WTC11 (cell line): ENCODE measurements around the gene NOL4L. TPM values are rescaled to one million over a fixed set of nuclear protein-coding genes. Genes with fewer than 3 reads are reported as not detected.

Source experiments
- ATAC-seq: fragments of 200-7000 bp; cut with Tn5 transposase; 2 replicates; pipeline ENCODE4 v1.10.0; 2021; ENCODE audit warnings: mild to moderate bottlenecking, moderate library complexity
- CTCF ChIA-PET: fragments of 300-600 bp; sonication (Branson Sonifier 250); formaldehyde crosslinking; loops from one replicate; lab custom pipeline; 2021; ENCODE audit warnings: antibody characterized with exemption; lab: Charles Lee
- POLR2A ChIA-PET: fragments of 350-600 bp; sonication (Branson Sonifier 250); formaldehyde crosslinking; loops from one replicate; lab custom pipeline; 2021; ENCODE audit warnings: antibody characterized with exemption; lab: Charles Lee
- DNase-seq: peaks from one replicate; pipeline ENCODE4 v3.0.0; 2021; ENCODE audit warnings: low spot score
- H3K27ac Mint-ChIP-seq: 2 replicates; pipeline ENCODE4 v1.8.0; 2021; ENCODE audit warnings: mixed read lengths
- H3K27me3 Mint-ChIP-seq: 2 replicates; pipeline ENCODE4 v1.8.0; 2021; ENCODE audit warnings: low read depth, mild to moderate bottlenecking, moderate library complexity, mixed read lengths
- H3K36me3 Mint-ChIP-seq: 2 replicates; pipeline ENCODE4 v1.8.0; 2021; ENCODE audit warnings: mixed read lengths
- H3K4me1 Mint-ChIP-seq: 2 replicates; pipeline ENCODE4 v1.8.0; 2022; ENCODE audit warnings: mixed read lengths
- H3K4me3 Mint-ChIP-seq: 2 replicates; pipeline ENCODE4 v1.8.0; 2021; ENCODE audit warnings: mild to moderate bottlenecking, moderate library complexity, mixed read lengths
- H3K9me3 Mint-ChIP-seq: 2 replicates; pipeline ENCODE4 v1.8.0; 2021; ENCODE audit warnings: mixed read lengths
- ELF4 ChIP-seq: sonication (generic); formaldehyde crosslinking; IDR thresholded peaks from 2 replicates; pipeline ENCODE4 v1.8.1; 2022; ENCODE audit warnings: low read depth, mild to moderate bottlenecking, moderate library complexity, missing genetic modification reagents
- EMX1 ChIP-seq: fragments of 250-450 bp; sonication (Bioruptor Pico); IDR thresholded peaks from 2 replicates; pipeline ENCODE4 v1.8.0; 2021; ENCODE audit warnings: mild to moderate bottlenecking
- ETV6 ChIP-seq: sonication (generic); formaldehyde crosslinking; IDR thresholded peaks from 2 replicates; pipeline ENCODE4 v1.8.1; 2022; ENCODE audit warnings: mild to moderate bottlenecking, missing genetic modification reagents
- FOXK1 ChIP-seq: sonication (generic); formaldehyde crosslinking; IDR thresholded peaks from 2 replicates; pipeline ENCODE4 v1.8.0; 2022; ENCODE audit warnings: mild to moderate bottlenecking, moderate library complexity, missing genetic modification reagents
- MYBL2 ChIP-seq: sonication (generic); formaldehyde crosslinking; IDR thresholded peaks from 2 replicates; pipeline ENCODE4 v1.8.1; 2023; ENCODE audit warnings: mild to moderate bottlenecking, moderate library complexity, missing genetic modification reagents
- RELA ChIP-seq: sonication (generic); formaldehyde crosslinking; IDR thresholded peaks from 2 replicates; pipeline ENCODE4 v1.8.1; 2022; ENCODE audit warnings: missing genetic modification reagents, mild to moderate bottlenecking, borderline replicate concordance
- SMAD4 ChIP-seq: sonication (generic); formaldehyde crosslinking; IDR thresholded peaks from 2 replicates; pipeline ENCODE4 v1.8.0; 2022; ENCODE audit warnings: mild to moderate bottlenecking, missing genetic modification reagents
- SOX15 ChIP-seq: fragments of 250-450 bp; sonication (Bioruptor Pico); IDR thresholded peaks from 2 replicates; pipeline ENCODE4 v1.9.0; 2021; ENCODE audit warnings: mild to moderate bottlenecking
- ZBTB21 ChIP-seq: sonication (generic); formaldehyde crosslinking; IDR thresholded peaks from 2 replicates; pipeline ENCODE4 v1.8.1; 2023; ENCODE audit warnings: mild to moderate bottlenecking, missing genetic modification reagents, borderline replicate concordance
- ZNF121 ChIP-seq: sonication (generic); formaldehyde crosslinking; IDR thresholded peaks from 2 replicates; pipeline ENCODE4 v1.8.0; 2023; ENCODE audit warnings: missing genetic modification reagents
- ZNF423 ChIP-seq: fragments of 250-450 bp; sonication (Bioruptor Pico); IDR thresholded peaks from 2 replicates; pipeline ENCODE4 v2.1.2; 2022; ENCODE audit warnings: mild to moderate bottlenecking, moderate library complexity
- total RNA-seq: library from RNA; stranded (reverse); gene quantifications from 3 replicates; pipeline ENCODE4 v1.2.3, GENCODE V29; 2021
- TF ChIP-seq, protein P1 (sequence below): sonication (generic); formaldehyde crosslinking; conservative IDR thresholded peaks from 2 replicates; pipeline ENCODE4 v1.8.1; 2022; ENCODE audit warnings: mild to moderate bottlenecking, missing genetic modification reagents
- TF ChIP-seq, protein P2 (sequence below): sonication (generic); formaldehyde crosslinking; IDR thresholded peaks from 2 replicates; pipeline ENCODE4 v1.8.1; 2022; ENCODE audit warnings: low read depth, mild to moderate bottlenecking, moderate library complexity, missing genetic modification reagents, borderline replicate concordance
- TF ChIP-seq, protein P3 (sequence below): fragments of 200-600 bp; IDR thresholded peaks from 2 replicates; pipeline ENCODE4 v1.8.0; 2022; ENCODE audit warnings: antibody characterized with exemption
- TF ChIP-seq, protein P4 (sequence below): fragments of 250-450 bp; sonication (Bioruptor Pico); IDR thresholded peaks from 2 replicates; pipeline ENCODE4 v1.9.0; 2021; ENCODE audit warnings: mild to moderate bottlenecking
- TF ChIP-seq, protein P5 (sequence below): sonication (generic); formaldehyde crosslinking; IDR thresholded peaks from 2 replicates; pipeline ENCODE4 v1.8.0; 2023; ENCODE audit warnings: missing genetic modification reagents, mild to moderate bottlenecking, borderline replicate concordance
- TF ChIP-seq, protein P6 (sequence below): fragments of 250-450 bp; sonication (Bioruptor Pico); IDR thresholded peaks from 2 replicates; pipeline ENCODE4 v2.1.2; 2022; ENCODE audit warnings: mild to moderate bottlenecking, moderate library complexity
- TF ChIP-seq, protein P7 (sequence below): fragments of 250-450 bp; sonication (Bioruptor Pico); IDR thresholded peaks from 2 replicates; pipeline ENCODE4 v1.9.0; 2021; ENCODE audit warnings: mild to moderate bottlenecking

NOL4L gene
- total RNA-seq, 1 experiment from 2014 or later: 29.0 TPM

DNA sequence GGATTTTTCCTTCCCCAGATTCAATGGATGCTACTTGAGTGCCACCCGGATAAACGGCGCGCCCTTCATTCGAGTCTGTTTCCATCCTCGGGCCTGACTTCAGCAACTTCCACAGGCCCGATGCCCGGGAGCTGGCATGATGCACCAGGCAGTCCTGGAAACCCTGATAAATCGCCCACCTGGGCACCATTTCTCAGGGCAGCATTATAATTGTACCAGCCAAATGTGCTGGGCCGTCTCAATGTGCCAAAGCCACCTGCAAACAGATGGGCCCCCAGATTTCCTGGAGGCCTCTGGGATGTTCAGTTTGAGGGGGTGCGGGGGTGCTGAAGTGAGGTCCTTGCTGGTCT, 65.8 kb downstream of the NOL4L start (continued):
- no peak for TF ChIP-seq FOXK1 (CRISPR knock-in tag)

DNA sequence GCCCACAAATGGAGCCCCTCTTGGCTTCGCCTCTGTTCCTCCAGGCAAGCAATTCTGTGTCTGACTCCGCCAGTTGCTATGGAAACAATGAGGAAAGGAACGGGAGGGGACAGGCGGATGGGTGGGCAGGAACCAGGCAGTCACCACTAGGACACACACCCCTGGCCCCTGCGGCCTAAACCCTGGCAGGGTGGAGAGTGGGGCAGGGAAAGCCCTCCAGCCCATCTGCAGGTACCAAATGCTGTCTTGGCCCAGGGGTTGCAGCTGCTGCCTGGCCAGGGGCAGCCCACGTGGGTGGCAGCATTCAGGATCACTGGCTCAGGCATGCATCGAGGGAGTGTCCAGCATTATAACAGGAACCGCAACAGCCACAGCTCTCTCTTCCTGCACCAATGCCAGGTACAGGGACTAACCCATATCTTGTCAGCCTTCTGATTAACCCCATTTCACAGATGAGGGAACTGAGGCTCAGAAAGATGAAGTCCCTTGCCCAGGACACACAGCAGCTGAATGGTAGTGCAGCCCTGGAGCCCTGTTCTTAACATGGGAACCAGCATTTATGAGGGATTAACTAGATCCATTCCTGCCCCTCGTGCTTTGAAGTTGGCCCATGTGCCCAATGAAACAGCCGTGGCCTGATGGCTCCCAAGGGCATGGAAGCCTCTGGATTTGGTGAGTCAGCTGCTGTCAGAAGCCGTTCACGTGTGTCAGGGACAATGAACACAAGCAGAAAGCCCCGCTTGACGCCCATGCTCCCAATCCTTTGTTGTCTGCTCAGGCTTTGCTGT, 66.3 kb downstream of the NOL4L start:
- ChIA-PET POLR2A (no interaction called here), CTCF (interaction anchor here (1.5 kb wide), 1 partner anchor 134 kb away, joined by 6 read pairs; no protein-coding TSS in a partner anchor)
- H3K36me3 Mint-ChIP-seq: no peaks in the 10 kb centered on the region
- DNase-seq (no peak), ATAC-seq (no peak)
- no peak overlapping the region for H3K4me3 Mint-ChIP-seq
- H3K27ac Mint-ChIP-seq: no peak overlapping the region
- TF ChIP-seq MYBL2 (no peak), ELF4 (CRISPR knock-in tag) (no peak), SOX15 (CRISPR knock-in tag) (no peak), ZBTB21 (CRISPR knock-in tag) (no peak), ETV6 (CRISPR knock-in tag) (no peak), ZNF121 (CRISPR knock-in tag) (no peak), ZNF423 (CRISPR knock-in tag) (no peak), SMAD4 (no peak), EMX1 (CRISPR knock-in tag) (no peak), RELA (CRISPR knock-in tag) (no peak)
- TF ChIP-seq, protein P1, sequence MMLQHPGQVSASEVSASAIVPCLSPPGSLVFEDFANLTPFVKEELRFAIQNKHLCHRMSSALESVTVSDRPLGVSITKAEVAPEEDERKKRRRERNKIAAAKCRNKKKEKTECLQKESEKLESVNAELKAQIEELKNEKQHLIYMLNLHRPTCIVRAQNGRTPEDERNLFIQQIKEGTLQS (CRISPR knock-in tag): no peak
- TF ChIP-seq, protein P2, sequence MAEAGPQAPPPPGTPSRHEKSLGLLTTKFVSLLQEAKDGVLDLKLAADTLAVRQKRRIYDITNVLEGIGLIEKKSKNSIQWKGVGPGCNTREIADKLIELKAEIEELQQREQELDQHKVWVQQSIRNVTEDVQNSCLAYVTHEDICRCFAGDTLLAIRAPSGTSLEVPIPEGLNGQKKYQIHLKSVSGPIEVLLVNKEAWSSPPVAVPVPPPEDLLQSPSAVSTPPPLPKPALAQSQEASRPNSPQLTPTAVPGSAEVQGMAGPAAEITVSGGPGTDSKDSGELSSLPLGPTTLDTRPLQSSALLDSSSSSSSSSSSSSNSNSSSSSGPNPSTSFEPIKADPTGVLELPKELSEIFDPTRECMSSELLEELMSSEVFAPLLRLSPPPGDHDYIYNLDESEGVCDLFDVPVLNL (CRISPR knock-in tag): no peak
- TF ChIP-seq, protein P3, sequence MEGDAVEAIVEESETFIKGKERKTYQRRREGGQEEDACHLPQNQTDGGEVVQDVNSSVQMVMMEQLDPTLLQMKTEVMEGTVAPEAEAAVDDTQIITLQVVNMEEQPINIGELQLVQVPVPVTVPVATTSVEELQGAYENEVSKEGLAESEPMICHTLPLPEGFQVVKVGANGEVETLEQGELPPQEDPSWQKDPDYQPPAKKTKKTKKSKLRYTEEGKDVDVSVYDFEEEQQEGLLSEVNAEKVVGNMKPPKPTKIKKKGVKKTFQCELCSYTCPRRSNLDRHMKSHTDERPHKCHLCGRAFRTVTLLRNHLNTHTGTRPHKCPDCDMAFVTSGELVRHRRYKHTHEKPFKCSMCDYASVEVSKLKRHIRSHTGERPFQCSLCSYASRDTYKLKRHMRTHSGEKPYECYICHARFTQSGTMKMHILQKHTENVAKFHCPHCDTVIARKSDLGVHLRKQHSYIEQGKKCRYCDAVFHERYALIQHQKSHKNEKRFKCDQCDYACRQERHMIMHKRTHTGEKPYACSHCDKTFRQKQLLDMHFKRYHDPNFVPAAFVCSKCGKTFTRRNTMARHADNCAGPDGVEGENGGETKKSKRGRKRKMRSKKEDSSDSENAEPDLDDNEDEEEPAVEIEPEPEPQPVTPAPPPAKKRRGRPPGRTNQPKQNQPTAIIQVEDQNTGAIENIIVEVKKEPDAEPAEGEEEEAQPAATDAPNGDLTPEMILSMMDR: no peak
- TF ChIP-seq, protein P4, sequence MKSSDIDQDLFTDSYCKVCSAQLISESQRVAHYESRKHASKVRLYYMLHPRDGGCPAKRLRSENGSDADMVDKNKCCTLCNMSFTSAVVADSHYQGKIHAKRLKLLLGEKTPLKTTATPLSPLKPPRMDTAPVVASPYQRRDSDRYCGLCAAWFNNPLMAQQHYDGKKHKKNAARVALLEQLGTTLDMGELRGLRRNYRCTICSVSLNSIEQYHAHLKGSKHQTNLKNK (CRISPR knock-in tag): no peak
- TF ChIP-seq, protein P5, sequence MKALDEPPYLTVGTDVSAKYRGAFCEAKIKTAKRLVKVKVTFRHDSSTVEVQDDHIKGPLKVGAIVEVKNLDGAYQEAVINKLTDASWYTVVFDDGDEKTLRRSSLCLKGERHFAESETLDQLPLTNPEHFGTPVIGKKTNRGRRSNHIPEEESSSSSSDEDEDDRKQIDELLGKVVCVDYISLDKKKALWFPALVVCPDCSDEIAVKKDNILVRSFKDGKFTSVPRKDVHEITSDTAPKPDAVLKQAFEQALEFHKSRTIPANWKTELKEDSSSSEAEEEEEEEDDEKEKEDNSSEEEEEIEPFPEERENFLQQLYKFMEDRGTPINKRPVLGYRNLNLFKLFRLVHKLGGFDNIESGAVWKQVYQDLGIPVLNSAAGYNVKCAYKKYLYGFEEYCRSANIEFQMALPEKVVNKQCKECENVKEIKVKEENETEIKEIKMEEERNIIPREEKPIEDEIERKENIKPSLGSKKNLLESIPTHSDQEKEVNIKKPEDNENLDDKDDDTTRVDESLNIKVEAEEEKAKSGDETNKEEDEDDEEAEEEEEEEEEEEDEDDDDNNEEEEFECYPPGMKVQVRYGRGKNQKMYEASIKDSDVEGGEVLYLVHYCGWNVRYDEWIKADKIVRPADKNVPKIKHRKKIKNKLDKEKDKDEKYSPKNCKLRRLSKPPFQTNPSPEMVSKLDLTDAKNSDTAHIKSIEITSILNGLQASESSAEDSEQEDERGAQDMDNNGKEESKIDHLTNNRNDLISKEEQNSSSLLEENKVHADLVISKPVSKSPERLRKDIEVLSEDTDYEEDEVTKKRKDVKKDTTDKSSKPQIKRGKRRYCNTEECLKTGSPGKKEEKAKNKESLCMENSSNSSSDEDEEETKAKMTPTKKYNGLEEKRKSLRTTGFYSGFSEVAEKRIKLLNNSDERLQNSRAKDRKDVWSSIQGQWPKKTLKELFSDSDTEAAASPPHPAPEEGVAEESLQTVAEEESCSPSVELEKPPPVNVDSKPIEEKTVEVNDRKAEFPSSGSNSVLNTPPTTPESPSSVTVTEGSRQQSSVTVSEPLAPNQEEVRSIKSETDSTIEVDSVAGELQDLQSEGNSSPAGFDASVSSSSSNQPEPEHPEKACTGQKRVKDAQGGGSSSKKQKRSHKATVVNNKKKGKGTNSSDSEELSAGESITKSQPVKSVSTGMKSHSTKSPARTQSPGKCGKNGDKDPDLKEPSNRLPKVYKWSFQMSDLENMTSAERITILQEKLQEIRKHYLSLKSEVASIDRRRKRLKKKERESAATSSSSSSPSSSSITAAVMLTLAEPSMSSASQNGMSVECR (CRISPR knock-in tag): no peak
- TF ChIP-seq, protein P6, sequence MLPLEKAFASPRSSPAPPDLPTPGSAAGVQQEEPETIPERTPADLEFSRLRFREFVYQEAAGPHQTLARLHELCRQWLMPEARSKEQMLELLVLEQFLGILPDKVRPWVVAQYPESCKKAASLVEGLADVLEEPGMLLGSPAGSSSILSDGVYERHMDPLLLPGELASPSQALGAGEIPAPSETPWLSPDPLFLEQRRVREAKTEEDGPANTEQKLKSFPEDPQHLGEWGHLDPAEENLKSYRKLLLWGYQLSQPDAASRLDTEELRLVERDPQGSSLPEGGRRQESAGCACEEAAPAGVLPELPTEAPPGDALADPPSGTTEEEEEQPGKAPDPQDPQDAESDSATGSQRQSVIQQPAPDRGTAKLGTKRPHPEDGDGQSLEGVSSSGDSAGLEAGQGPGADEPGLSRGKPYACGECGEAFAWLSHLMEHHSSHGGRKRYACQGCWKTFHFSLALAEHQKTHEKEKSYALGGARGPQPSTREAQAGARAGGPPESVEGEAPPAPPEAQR (CRISPR knock-in tag): no peak
- TF ChIP-seq, protein P7, sequence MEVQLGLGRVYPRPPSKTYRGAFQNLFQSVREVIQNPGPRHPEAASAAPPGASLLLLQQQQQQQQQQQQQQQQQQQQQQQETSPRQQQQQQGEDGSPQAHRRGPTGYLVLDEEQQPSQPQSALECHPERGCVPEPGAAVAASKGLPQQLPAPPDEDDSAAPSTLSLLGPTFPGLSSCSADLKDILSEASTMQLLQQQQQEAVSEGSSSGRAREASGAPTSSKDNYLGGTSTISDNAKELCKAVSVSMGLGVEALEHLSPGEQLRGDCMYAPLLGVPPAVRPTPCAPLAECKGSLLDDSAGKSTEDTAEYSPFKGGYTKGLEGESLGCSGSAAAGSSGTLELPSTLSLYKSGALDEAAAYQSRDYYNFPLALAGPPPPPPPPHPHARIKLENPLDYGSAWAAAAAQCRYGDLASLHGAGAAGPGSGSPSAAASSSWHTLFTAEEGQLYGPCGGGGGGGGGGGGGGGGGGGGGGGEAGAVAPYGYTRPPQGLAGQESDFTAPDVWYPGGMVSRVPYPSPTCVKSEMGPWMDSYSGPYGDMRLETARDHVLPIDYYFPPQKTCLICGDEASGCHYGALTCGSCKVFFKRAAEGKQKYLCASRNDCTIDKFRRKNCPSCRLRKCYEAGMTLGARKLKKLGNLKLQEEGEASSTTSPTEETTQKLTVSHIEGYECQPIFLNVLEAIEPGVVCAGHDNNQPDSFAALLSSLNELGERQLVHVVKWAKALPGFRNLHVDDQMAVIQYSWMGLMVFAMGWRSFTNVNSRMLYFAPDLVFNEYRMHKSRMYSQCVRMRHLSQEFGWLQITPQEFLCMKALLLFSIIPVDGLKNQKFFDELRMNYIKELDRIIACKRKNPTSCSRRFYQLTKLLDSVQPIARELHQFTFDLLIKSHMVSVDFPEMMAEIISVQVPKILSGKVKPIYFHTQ (CRISPR knock-in tag): no peak
- no peaks in the 10 kb centered on the region; the same call in 1 of the 2 replicates for H3K27me3 Mint-ChIP-seq
- no peaks in the 10 kb centered on the region for H3K9me3 Mint-ChIP-seq
- peaks cover 11% of the 10 kb centered on the region for H3K4me1 Mint-ChIP-seq
